Stimulated activated CD8-positive, alpha-beta memory T cell treated with anti-CD3 and anti-CD28 coated beads, Interleukin-7, amount 100 ng/mL, for 48 hours (primary cell): ENCODE measurements around the gene RNF212B.

ENCODE experiments used
- DNase-seq, 2 donors: peaks; one replicate each; pipeline ENCODE4 v3.0.0-alpha.2; 2020; ENCODE audit warnings: low read depth in 1 of 2; ENCODE audit errors: extremely low read depth in 1 of 2

Gene RNF212B

DNA sequence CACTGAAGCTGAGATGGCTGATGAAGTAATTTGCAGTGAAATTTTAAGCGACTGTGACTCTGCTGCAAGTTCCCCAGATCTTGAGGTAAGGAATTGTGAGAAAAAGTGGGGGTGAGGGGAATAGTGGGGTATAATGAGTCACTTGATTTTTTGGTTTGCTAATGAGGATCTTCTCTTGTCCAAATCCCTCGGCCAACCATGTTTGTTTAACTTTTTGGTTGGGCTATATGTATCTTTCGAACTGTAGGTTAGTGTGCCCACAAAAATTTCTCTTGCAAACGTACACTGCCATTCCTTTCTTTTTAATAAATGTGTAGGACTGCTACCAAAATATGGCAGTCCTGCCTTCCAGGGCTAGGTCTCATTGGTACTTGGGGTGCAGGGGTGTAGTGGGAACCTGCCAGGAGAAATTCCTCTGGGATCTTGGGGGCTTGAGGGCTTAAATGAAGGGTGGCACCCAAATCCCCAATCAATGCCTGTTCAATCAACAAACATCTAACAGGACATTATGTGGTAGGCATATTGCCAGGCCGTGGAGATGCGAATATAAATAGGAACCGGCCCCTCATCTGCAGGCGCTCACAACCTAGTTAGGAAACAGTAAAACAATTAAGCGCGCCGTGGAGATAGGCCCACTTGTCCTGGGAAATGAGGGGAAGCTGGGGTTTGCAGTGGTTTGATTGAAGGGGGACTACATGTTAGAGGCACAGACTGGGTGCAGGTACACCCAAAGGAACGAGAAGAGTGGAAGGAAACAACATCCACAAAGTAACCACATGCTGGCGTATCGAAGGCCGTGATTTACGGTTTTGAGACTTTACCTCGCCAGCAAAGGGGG is 82.2 kb downstream of the RNF212B start:
- no peak for DNase-seq

DNA sequence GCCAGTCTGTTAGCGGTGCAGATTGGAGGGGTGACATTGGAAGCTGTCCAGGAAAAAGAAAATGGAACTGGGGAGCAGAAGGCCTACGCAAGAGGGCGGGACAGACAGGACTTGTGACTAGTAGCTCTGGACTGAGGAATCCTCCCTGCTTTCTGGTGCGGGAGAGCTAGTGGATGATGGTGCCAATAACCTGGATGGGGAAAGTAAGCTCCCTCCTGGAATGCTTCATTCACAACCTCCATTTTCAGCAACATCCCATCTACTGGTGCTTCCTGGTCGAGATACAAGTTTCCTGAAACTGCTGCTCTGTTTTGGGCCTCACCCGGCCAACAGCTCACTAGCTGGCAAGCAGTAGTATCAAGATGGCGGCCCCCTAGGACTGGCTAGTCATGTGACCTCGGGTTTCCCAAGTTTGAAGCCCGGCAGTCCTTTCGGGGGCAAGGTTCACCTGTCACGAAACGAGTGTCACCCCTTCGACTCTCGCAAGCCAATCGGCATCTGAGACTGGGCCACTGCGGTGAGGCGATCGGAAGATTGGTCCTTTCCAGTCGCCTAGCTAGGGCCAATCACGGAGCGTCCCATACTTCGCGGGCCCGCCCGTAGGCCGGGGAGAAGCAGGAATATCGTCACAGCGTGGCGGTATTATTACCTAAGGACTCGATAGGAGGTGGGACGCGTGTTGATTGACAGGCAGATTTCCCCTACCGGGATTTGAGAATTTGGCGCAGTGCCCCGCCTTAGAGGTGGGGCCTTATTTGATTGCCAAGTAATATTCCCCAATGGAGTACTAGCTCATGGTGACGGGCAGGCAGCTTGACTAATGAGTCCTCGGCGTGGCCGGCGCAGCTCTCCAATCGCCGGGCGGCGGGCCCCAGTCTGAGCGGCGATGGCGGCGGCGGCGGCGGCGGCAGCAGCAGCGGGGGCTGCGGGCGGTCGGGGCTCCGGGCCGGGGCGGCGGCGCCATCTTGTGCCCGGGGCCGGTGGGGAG is 83.1 kb downstream of the RNF212B start, which contains the start of gene PABPN1:
Gene PABPN1, plus strand, starts transcription at position 874 of the 988 bp plus-strand sequence. Its CDS starts 13 bp downstream, at position 887.
- peak; percentile 92 to 98 for DNase-seq

DNA sequence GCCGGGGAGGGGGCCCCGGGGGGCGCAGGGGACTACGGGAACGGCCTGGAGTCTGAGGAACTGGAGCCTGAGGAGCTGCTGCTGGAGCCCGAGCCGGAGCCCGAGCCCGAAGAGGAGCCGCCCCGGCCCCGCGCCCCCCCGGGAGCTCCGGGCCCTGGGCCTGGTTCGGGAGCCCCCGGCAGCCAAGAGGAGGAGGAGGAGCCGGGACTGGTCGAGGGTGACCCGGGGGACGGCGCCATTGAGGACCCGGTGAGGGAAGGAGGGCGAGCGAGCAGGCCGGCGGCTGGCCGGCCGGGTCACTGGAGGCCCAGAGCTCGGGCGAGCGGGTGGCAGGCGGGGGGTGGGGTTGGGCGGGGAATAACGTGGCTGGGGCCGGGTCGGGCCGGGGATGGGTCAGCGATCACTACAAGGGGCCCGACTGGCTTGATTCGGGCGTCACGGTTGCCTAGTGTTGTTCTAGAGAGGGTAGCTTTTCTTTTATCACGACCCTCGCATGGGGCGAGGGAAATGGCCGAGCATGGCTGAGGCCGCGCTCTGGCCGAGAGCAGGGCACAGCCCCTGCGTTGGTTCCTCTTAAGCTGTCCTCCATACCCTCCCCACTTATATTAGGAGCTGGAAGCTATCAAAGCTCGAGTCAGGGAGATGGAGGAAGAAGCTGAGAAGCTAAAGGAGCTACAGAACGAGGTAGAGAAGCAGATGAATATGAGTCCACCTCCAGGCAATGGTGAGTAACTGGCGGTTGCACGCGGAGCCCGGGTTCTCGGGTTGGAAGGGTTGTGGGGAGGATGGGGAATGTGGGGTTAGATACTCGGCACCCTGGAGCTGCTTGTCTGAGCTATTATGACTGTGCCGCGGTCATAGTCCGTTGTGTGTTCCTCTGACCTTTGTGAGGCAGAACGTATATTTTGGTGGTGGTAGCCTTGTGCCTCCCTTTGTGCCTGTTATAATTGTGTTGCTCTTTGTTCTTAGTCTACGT is 84.1 kb downstream of the RNF212B start:
- DNase-seq: peak; percentile 42 to 53
